Activated T-helper 1 cell treated with anti-CD3 and anti-CD28 coated beads, Interleukin-12 subunit alpha, Interleukin-12 subunit beta, Interleukin-2, Interleukin-4 antibody, amounts not matched to agents 30 ng/mL and 10 ng/mL and 1 ng/mL, durations not matched to agents 14 hours and 24 hours and 36 hours (primary cell): ENCODE measurements around the gene PUM2. TPM values are rescaled to one million over a fixed set of nuclear protein-coding genes. Genes with fewer than 3 reads are reported as not detected.
"Not testable (repeated sequence)": the region's sequence is repeated elsewhere in the genome, so short reads cannot be mapped to it uniquely, and the experiment has no call there.

Experiments
- DNase-seq: peaks from one replicate; pipeline ENCODE4 v3.0.0; 2021; ENCODE audit warnings: low spot score
- H3K27ac Mint-ChIP-seq: one replicate; pipeline ENCODE4 v1.8.0; 2021; ENCODE audit warnings: mild to moderate bottlenecking, mixed read lengths
- H3K27me3 Mint-ChIP-seq: one replicate; pipeline ENCODE4 v1.8.0; 2022; ENCODE audit warnings: mild to moderate bottlenecking, moderate library complexity, mixed read lengths; ENCODE audit not compliant: insufficient read depth
- H3K36me3 Mint-ChIP-seq: one replicate; pipeline ENCODE4 v1.8.0; 2021; ENCODE audit warnings: low read depth, mixed read lengths
- H3K4me1 Mint-ChIP-seq: one replicate; pipeline ENCODE4 v1.8.0; 2021; ENCODE audit warnings: low read depth, mixed read lengths
- H3K4me3 Mint-ChIP-seq: one replicate; pipeline ENCODE4 v1.8.0; 2021; ENCODE audit warnings: mild to moderate bottlenecking, moderate library complexity, mixed read lengths
- H3K9me3 Mint-ChIP-seq: one replicate; pipeline ENCODE4 v1.8.0; 2021; ENCODE audit warnings: mixed read lengths
- intact Hi-C: fragments of 100-400 bp; cut with micrococcal nuclease; formaldehyde crosslinking; loops from one replicate; pipeline ENCODE4 v1.15.1; 2024
- total RNA-seq: library from RNA; stranded (reverse); gene quantifications from 2 replicates; pipeline ENCODE4 v1.2.3, GENCODE V29; 2022

Gene PUM2
- total RNA-seq, 1 donor from 2014 or later: 125 TPM

GRCh38 chr2:20292984-20293383 is 57.7 kb downstream of the PUM2 start:
- intact Hi-C loops: no loop called here
- Mint-ChIP-seq H3K27me3 (no peaks in the 10 kb centered on the region), H3K4me3 (no peak overlapping the region), H3K4me1 (peaks cover 14% of the 10 kb centered on the region), H3K36me3 (peaks cover 23% of the 10 kb centered on the region), H3K27ac (no peak overlapping the region), H3K9me3 (no peaks in the 10 kb centered on the region)
- DNase-seq: no peak

GRCh38 chr2:20291846-20292408 is 58.7 kb downstream of the PUM2 start:
- no peak for DNase-seq
- intact Hi-C loops: loop anchor here (2.0 kb wide), 1 partner anchor 35 kb away; no protein-coding TSS in a partner anchor
- Mint-ChIP-seq H3K4me3 (no peak overlapping the region), H3K4me1 (peaks cover 12% of the 10 kb centered on the region), H3K27ac (no peak overlapping the region), H3K9me3 (no peaks in the 10 kb centered on the region), H3K27me3 (no peaks in the 10 kb centered on the region), H3K36me3 (peaks cover 16% of the 10 kb centered on the region)

- Mint-ChIP-seq H3K27ac (peak overlapping the region; percentile 1), H3K27me3 (no peaks in the 10 kb centered on the region), H3K4me3 (no peak overlapping the region), H3K36me3 (peaks cover 12% of the 10 kb centered on the region), H3K4me1 (peaks cover 6% of the 10 kb centered on the region), H3K9me3 (no peaks in the 10 kb centered on the region)
- DNase-seq: no peak
- intact Hi-C loops: loop anchor here (2.0 kb wide), 1 partner anchor 36 kb away; no protein-coding TSS in a partner anchor
Measured at GRCh38 chr2:20291106-20291564, 59.5 kb downstream of the PUM2 start.

GRCh38 chr2:20288642-20289340 is 61.9 kb downstream of the PUM2 start:
- H3K27ac Mint-ChIP-seq: no peak overlapping the region
- H3K27me3 Mint-ChIP-seq: no peaks in the 10 kb centered on the region
- peaks cover 12% of the 10 kb centered on the region for H3K36me3 Mint-ChIP-seq
- intact Hi-C loops: no loop called here
- no peak for DNase-seq
- no peaks in the 10 kb centered on the region for H3K9me3 Mint-ChIP-seq
- no peak overlapping the region for H3K4me3 Mint-ChIP-seq
- H3K4me1 Mint-ChIP-seq: peaks cover 6% of the 10 kb centered on the region

GRCh38 chr2:20282916-20283592 is 67.6 kb downstream of the PUM2 start:
- H3K27ac Mint-ChIP-seq: no peak overlapping the region
- no peak overlapping the region for H3K4me3 Mint-ChIP-seq

GRCh38 chr2:20281876-20282275 is 68.8 kb downstream of the PUM2 start:
- intact Hi-C loops: no loop called here
- H3K4me1 Mint-ChIP-seq: no peaks in the 10 kb centered on the region
- no peak overlapping the region for H3K27ac Mint-ChIP-seq
- no peak overlapping the region for H3K4me3 Mint-ChIP-seq
- H3K27me3 Mint-ChIP-seq: no peaks in the 10 kb centered on the region
- peaks cover 31% of the 10 kb centered on the region for H3K36me3 Mint-ChIP-seq
- H3K9me3 Mint-ChIP-seq: no peaks in the 10 kb centered on the region
- no peak for DNase-seq

More at GRCh38 chr2:20282916-20283592, 67.6 kb downstream of the PUM2 start:
- DNase-seq: no peak
- Mint-ChIP-seq H3K36me3 (peaks cover 31% of the 10 kb centered on the region), H3K4me1 (no peaks in the 10 kb centered on the region), H3K27me3 (no peaks in the 10 kb centered on the region), H3K9me3 (no peaks in the 10 kb centered on the region)
- intact Hi-C loops: no loop called here

GRCh38 chr2:20273042-20273441 is 77.6 kb downstream of the PUM2 start:
- Mint-ChIP-seq H3K27ac (no peak overlapping the region), H3K4me1 (no peaks in the 10 kb centered on the region), H3K4me3 (no peak overlapping the region), H3K27me3 (no peaks in the 10 kb centered on the region), H3K9me3 (no peaks in the 10 kb centered on the region), H3K36me3 (peaks cover 18% of the 10 kb centered on the region)
- no peak for DNase-seq
- intact Hi-C loops: no loop called here

- H3K4me3 Mint-ChIP-seq, H3K27me3 Mint-ChIP-seq, H3K27ac Mint-ChIP-seq, DNase-seq, H3K9me3 Mint-ChIP-seq: not testable (repeated sequence)
- Mint-ChIP-seq H3K36me3 (peaks cover 32% of the 10 kb centered on the region), H3K4me1 (peaks cover 16% of the 10 kb centered on the region)
- intact Hi-C loops: loop anchor here (2.0 kb wide), 1 partner anchor 16 kb away; no protein-coding TSS in a partner anchor
Measured at GRCh38 chr2:20268317-20268716, 82.3 kb downstream of the PUM2 start.

- no peak for DNase-seq
- Mint-ChIP-seq H3K27ac (no peak overlapping the region), H3K36me3 (peaks cover 29% of the 10 kb centered on the region), H3K9me3 (no peaks in the 10 kb centered on the region), H3K27me3 (no peaks in the 10 kb centered on the region), H3K4me3 (no peak overlapping the region), H3K4me1 (peaks cover 16% of the 10 kb centered on the region)
- intact Hi-C loops: no loop called here
Measured at GRCh38 chr2:20267529-20267928, 83.1 kb downstream of the PUM2 start.

- H3K36me3 Mint-ChIP-seq: peaks cover 27% of the 10 kb centered on the region
- H3K4me3 Mint-ChIP-seq: no peak overlapping the region
- peaks cover 16% of the 10 kb centered on the region for H3K4me1 Mint-ChIP-seq
Measured at GRCh38 chr2:20264629-20265028, 86.0 kb downstream of the PUM2 start.

GRCh38 chr2:20257411-20257810 is 93.2 kb downstream of the PUM2 start:
- Mint-ChIP-seq H3K9me3 (no peaks in the 10 kb centered on the region), H3K4me1 (no peaks in the 10 kb centered on the region), H3K27me3 (no peaks in the 10 kb centered on the region), H3K36me3 (peaks cover 37% of the 10 kb centered on the region), H3K27ac (no peak overlapping the region), H3K4me3 (no peak overlapping the region)
- intact Hi-C loops: no loop called here
- no peak for DNase-seq

More at GRCh38 chr2:20264629-20265028, 86.0 kb downstream of the PUM2 start:
- intact Hi-C loops: no loop called here
- Mint-ChIP-seq H3K27me3 (no peaks in the 10 kb centered on the region), H3K9me3 (no peaks in the 10 kb centered on the region), H3K27ac (no peak overlapping the region)
- DNase-seq: no peak

GRCh38 chr2:20254731-20255130 is 95.9 kb downstream of the PUM2 start:
- H3K9me3 Mint-ChIP-seq: no peaks in the 10 kb centered on the region
- H3K27me3 Mint-ChIP-seq: no peaks in the 10 kb centered on the region
- H3K36me3 Mint-ChIP-seq: peaks cover 50% of the 10 kb centered on the region
- intact Hi-C loops: no loop called here
- H3K4me3 Mint-ChIP-seq: no peak overlapping the region
- H3K27ac Mint-ChIP-seq: no peak overlapping the region
- no peak for DNase-seq
- H3K4me1 Mint-ChIP-seq: no peaks in the 10 kb centered on the region

- Mint-ChIP-seq H3K27me3 (no peaks in the 10 kb centered on the region), H3K36me3 (peaks cover 57% of the 10 kb centered on the region), H3K9me3 (no peaks in the 10 kb centered on the region), H3K4me3 (no peak overlapping the region), H3K27ac (peak overlapping the region; percentile 48), H3K4me1 (no peaks in the 10 kb centered on the region)
- intact Hi-C loops: no loop called here
- DNase-seq: no peak
Measured at GRCh38 chr2:20250436-20250835, 100.2 kb downstream of the PUM2 start.
